GM18519 (cell line): ENCODE data around the gene IGFBP2.

ENCODE experiments used
- ATAC-seq: cut with Tn5 transposase; IDR thresholded peaks from one replicate; pipeline ENCODE4 v1.9.1; 2021; ENCODE audit warnings: mild to moderate bottlenecking, moderate library complexity; ENCODE audit not compliant: unreplicated experiment, low FRiP score

Gene IGFBP2

DNA sequence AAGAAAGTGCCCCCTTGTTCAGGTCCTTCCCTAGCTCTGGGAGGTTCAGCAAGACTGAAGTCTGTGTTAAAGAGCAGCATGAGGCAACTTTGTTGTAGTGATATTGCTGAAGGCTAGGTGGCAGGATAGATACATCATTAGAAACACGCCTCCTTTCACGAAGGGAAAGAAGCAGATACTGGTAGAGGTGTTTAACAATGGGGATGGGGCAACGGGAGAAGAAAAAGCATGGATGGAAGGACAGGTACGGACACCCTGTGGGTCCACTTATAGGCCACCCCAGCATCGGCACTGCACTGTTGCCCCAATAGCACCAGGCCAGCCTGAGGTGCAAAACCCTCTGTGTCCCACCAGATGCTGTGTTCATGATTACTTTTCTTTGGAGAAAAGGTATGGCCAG lies 65.7 kb downstream of the IGFBP2 start:
- no peak for ATAC-seq

DNA sequence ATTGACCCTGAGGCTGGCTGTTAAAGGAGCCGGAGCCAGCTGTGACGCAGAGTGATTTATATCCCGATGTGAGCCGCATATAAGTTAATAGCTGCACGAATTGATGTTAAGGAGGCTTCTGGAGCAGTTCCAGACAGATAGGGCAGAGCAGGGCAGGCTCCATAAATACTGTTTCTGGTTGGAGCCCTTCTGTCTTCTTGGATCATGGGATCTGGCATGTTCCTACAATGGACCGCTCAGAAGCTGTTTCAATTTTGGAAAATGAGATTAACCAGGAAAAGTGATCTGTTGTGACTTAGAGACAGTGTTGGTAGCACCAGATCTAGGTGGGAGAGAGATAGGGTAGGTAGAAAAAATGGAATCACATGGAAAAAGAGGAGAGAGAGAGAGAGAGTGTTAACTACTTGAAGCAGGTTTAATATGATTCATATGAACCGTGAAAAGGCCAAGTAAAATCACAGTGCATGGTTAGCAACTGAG lies 66.9 kb downstream of the IGFBP2 start:
- no peak for ATAC-seq

DNA sequence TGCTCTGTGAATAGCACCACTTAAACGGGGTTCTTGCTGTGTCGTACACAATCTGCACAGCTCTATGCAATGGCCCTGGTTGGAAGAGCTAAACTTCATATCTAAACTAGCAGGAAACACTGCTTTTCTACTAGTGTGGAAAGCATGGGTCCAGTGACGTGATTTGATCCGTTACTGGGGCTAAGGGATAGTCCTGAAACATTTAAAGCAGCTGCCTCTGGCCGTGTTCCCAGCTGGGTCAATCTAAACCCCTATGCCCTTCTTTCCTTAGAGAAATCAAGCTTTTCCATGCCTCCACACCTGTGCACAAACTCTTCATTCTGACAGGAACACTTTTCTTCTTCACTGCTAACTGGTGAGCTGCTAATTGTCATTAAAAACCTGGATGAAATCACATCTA lies 67.6 kb downstream of the IGFBP2 start:
- ATAC-seq: no peak

DNA sequence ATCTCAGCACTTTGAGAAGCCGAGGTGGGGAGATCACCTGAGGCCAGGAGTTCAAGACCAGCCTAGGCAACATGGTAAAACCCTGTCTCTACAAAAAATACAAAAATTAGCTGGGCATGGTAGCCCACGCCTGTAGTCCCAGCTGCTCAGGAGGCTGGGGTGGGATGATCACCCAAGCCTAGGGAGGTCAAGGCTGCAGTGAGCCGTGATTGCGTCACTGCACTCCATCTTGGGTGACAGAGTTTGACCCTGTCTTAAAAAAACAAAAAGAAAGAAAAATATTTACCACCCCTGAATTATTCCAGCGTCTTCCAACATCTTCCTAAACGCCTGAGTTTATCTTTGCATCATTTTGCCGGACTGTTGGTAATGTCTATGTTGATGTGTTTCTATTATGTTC lies 68.3 kb downstream of the IGFBP2 start:
- ATAC-seq: no peak

DNA sequence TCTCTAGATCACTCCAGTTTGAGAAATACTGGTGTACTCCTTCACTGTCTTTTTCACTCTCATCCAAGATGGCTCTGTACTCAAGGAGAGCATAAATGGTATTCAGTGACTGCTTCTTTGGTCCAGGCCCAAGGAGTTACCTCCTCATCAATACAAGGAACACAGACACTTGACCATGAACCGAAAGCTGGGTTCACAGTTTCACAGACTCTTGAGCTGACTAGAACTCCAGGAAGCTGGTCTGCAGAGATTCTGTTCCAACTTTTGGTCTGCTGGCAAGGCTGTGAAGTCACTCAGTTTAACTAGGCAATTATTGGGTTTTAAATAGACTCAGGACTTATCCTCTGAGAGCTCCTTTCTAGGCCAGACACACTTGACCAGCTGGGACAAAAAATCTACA lies 69.5 kb downstream of the IGFBP2 start:
- ATAC-seq: no peak

DNA sequence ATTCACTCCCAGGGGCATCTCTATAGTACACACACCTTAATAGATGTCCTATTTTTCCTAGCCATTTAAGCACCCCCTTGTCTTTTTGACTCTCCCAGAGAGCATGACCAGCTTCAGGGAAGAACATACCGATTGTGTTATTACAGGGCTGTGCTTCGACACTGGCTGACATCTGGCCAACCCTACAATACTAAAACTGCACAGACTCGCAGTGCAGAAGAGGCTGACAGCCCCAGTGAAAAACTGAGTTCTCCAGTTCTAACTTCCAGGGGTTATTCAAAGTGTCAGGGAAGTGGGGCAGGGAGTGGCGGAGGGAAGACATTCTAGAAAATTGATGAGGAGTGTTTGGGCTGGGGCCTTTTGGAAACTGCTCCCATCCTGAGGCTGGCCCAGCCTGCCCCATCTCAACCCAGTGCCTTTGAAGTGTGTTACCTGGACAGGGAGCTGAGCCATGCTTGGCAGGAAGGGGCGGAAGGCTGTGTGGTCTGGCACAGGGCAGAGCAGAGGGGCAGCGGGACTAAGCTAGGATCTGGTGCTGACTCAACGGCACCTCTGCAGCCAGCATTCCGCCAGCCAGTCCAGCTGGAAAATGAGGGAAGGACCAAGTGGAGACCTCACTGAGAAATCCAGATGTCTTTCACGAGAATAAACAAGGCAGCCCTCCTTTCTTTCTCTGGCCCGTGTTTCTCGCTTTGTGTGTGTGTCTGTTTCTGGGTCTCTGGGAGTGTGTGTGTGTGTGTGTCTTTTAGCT lies 77.5 kb downstream of the IGFBP2 start:
- ATAC-seq: no peak

DNA sequence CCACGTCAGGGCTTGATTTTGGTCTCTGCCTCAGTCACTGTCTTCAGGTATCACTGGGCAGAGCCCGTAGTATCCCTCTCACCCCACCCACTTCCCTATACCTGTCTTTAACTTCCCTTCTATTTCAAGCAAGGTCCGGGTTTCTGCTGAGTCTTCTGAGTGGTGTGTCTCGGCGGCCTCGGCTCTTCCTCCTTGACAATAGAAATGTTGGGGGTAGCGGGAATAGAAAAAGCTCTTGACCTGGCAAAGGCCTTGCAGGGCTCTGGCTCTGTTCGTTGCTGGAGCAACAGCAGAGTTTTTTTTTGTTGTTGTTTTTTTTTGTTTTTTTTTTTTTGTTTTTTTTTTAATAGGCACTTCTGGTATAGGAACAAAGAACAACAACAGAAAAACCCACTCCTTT lies 78.1 kb downstream of the IGFBP2 start:
- ATAC-seq: no peak

DNA sequence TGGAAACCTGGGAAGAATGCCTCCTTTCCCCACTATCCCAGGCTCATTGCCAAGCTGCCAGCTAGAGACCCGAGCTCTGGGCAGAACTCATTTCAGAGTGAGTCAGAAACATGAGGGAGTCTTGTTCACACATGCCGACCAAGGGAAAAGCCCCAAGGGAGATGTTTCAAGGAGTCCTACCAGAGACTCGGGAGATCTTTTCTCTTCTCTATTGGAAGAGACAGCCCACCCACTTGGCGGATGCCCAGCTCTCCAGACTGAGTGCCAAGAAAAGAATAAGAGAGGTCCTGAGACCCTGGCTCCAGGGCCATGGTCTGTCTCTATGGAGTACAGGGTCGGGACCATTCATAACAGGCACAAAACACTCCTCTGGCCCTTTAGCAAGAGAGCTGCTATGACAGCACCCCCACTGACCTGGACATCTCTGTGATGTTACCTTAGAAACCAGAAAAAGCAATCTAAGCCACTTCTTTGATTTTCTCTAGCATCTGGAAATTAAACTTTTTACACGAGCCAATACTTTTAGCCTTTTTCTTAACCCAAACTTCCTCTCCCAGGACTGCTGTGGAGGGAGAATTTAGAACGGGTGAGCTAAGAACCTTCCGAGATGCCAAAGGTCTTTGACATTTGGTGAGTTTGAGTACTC lies 80.6 kb downstream of the IGFBP2 start:
- ATAC-seq: no peak
